ENCODE measurements around the gene CCDC195.

The CCDC195 gene

GRCh38 chr2:224722770-224723169 lies 6.6 kb upstream of the CCDC195 start:
- TF ChIP-seq CTCF (IDR thresholded peaks at IDR 0.05; ENCODE audit: insufficient read depth, missing control alignments): no peak
- FAIRE-seq (no peak), DNase-seq (ENCODE audit: insufficient read length, low spot score) (no peak)

- FAIRE-seq (no peak), DNase-seq (ENCODE audit: insufficient read length, low spot score) (no peak)
- no peak for TF ChIP-seq CTCF (IDR thresholded peaks at IDR 0.05; ENCODE audit: insufficient read depth, missing control alignments)
Measured at GRCh38 chr2:224722250-224722649, 6.1 kb upstream of the CCDC195 start.

GRCh38 chr2:224716921-224717320 lies 756 bp upstream of the CCDC195 start:
- DNase-seq (ENCODE audit: insufficient read length, low spot score) (no peak), FAIRE-seq (no peak)
- no peak for TF ChIP-seq CTCF (IDR thresholded peaks at IDR 0.05; ENCODE audit: insufficient read depth, missing control alignments)

- TF ChIP-seq CTCF (IDR thresholded peaks at IDR 0.05; ENCODE audit: insufficient read depth, missing control alignments): no peak
- FAIRE-seq: no peak
Measured at GRCh38 chr2:224711859-224712665, 4.1 kb downstream of the CCDC195 start.

GRCh38 chr2:224711381-224711780 lies 4.8 kb downstream of the CCDC195 start:
- no peak for DNase-seq (ENCODE audit: insufficient read length, low spot score)
- no peak for FAIRE-seq
- TF ChIP-seq CTCF (IDR thresholded peaks at IDR 0.05; ENCODE audit: insufficient read depth, missing control alignments): no peak

More at GRCh38 chr2:224711859-224712665, 4.1 kb downstream of the CCDC195 start:
- DNase-seq (ENCODE audit: insufficient read length, low spot score): no peak

GRCh38 chr2:224709301-224709700 lies 6.9 kb downstream of the CCDC195 start:
- no peak for TF ChIP-seq CTCF (IDR thresholded peaks at IDR 0.05; ENCODE audit: insufficient read depth, missing control alignments)
- FAIRE-seq (no peak), DNase-seq (ENCODE audit: insufficient read length, low spot score) (no peak)

GRCh38 chr2:224694502-224694901 lies 21.7 kb downstream of the CCDC195 start:
- DNase-seq (ENCODE audit: insufficient read length, low spot score) (no peak), FAIRE-seq (no peak)

More at GRCh38 chr2:224694502-224694901, 21.7 kb downstream of the CCDC195 start:
- no peak for TF ChIP-seq CTCF (IDR thresholded peaks at IDR 0.05; ENCODE audit: insufficient read depth, missing control alignments)

All from D721Med (cell line).